ENCODE results near the gene IFNG.

- TF ChIP-seq CTCF (IDR thresholded peaks at IDR 0.05; ENCODE audit: low read depth, low read length) (no peak), POLR2A (IDR thresholded peaks at IDR 0.05; ENCODE audit: extremely low read depth, insufficient read length) (no peak), MAX (IDR thresholded peaks at IDR 0.05; ENCODE audit: low read depth, low read length) (no peak)
Measured at GRCh38 chr12:68159681-68160304, at the start of gene IFNG.
